ENCODE measurements around the gene FOLR1. TPM values are rescaled to one million over a fixed set of nuclear protein-coding genes. Genes with fewer than 3 reads are reported as not detected.
A peak's percentile ranks its signal among the peaks of the same experiment; 100 is the strongest.

The FOLR1 gene
- total RNA-seq, 1 donor from 2014 or later, result 1.2 TPM

DNA sequence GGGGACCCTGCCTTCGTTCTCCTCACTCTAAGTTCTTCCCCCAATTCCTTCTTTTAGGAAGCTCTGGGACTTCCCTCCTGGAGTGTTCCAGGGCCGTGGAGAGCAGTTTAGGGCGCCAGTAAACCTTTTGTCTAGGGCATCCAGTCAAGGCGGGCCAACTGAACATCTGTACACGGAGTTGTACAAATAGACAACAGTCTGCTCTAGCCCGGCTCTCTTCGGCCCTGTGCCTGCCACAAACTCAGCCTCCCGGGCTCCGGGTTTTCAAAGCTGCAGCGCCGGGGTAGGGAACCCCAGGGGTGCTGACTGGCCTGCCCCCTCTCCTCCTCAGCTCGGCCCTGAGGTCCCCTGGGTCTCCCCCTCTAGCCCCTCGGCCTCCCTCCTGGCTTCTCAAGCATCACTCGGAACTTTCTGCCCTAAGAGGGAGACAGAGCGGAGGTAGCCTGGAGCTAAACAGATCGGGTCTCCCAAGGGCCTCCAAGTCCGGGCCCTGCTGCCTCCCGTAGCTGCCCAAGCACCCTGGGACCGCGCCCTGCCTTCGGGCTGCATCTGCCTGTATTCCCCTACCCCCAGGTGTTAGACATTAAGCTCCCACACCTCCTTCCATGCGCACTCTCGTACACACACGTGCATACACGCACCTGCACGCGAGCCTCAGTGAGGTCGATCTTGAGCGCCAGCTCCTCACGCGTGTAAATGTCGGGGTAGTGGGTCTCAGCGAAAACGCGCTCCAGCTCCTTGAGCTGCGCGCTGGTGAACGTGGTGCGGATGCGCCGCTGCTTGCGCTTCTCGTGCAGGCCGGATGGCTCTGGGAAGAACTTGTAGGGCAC lies 48.7 kb downstream of the FOLR1 start:
- DNase-seq (ENCODE audit: missing footprints) (peak; percentile 66), ATAC-seq (peak; percentile 12)
- intact Hi-C loops (cut with DNase I), result loop anchor here (5.0 kb wide), 1 partner anchor 192 kb away; the partner anchor contains the start of gene CLPB

DNA sequence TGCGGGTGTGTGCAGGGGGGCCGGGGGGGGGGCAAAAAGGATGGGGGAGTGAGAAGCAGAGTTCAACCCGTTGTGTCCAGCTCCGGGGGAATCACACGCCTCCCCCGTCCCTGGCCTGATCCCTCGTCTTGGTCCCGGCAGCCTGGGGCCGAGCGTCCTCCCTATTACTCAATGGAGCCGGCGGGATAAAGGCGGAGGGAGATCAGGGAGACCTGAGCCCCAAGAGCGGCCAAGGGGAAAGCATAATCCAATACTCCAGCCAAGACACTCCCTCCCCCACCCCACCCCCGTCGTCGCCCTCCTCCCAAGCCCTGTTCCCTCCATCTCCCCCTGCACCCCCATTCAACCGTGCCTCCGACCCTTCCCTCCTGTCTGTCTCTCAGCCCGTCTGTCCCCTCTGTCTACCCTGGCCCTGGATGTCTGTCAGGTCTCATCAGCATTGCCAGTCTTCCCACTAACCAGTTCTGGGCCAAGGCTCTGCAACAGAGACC lies 49.4 kb downstream of the FOLR1 start:
- no peak for ATAC-seq
- DNase-seq (ENCODE audit: missing footprints), result no peak
- intact Hi-C loops (cut with DNase I), result loop anchor here (5.0 kb wide), 1 partner anchor 191 kb away; the partner anchor contains the start of gene CLPB

DNA sequence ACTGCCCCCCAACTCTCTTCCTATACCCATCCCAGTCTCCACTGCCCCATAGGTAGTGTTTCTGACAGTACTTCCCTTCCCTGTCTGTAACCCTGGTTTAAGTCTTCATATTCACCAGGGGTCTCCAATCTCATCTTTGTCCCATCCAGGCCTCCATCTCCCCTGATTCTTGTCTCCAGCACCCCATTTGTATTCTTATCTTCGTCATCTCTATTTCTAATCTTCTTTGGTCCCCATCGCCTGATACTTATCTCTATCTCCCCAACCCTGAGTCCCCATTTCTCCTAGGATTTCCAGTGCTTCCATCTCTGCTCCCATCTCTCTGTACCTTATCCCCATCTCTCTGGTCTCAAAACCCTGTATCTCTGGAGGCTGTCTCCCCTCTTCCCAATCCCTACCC lies 50.2 kb downstream of the FOLR1 start:
- no peak for DNase-seq (ENCODE audit: missing footprints)
- intact Hi-C loops (cut with DNase I), result loop anchor here (5.0 kb wide), 1 partner anchor 190 kb away; the partner anchor contains the start of gene CLPB
- no peak for ATAC-seq

DNA sequence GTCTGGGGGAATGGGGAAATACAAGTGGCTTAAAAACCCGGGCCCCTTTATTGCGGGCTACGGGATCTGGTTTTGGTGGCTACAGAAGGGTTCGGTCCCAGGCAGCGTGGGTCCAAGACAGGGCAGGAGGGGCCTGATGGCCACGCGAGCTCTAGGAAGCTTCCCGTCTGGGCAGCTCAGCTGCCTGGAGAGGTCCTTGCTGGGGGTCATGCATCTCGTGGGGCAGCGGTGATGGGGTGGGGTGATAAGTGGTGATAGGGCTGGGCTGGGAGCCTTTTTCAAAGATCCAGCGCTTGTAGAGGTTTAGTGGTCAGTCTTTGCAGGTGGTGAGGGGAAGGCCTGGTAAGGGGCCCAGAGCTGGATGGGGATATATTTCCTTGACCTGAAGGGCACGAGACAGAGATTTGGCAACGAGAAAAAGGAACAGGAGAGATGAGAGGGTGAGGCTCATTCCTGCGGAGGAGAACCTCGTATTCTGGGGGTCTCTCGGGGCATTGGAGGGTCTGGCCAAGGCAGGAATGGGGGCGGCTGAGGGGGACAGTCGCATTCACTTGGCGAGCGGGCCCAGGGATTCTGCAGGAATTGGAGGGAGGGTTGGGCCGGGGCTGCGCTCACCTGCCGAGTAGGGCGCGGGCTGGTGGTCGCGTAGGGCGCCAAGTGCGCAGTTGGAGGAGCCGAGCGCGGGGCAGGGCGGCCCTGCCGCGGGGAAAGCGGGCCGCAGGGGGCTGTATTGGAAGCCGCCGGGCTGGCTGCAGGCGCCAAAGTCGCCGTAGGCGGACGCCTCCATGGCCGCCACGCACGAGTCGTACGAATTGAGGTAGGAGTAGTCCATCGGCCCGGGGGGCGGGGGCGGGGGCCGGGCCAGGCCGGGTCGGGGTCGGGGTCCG lies 51.5 kb downstream of the FOLR1 start:
- intact Hi-C loops (cut with DNase I), result loop anchor here (5.0 kb wide), 1 partner anchor 189 kb away; the partner anchor contains the start of gene CLPB

DNA sequence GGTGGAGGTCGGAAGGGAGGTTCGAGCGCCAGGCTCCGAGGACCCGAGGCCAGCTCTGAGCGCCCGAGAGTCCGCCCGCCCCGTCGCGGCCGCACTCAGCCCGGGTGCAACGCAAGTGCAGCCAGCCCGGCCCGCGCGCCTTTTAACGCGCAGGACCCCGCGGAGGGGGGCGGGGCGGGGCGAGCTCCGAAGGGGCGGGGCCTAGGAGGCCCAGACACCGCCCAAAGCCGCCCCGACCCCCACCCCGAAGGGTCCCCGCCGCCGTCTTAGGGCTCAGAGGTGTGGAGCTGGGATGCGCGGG lies 52.1 kb downstream of the FOLR1 start, which contains the start of gene PHOX2A:
Gene PHOX2A, minus strand, starts transcription at position 117 of the 301 bp plus-strand sequence. CDS start 172 bp downstream, outside the sequence.
- intact Hi-C loops (cut with DNase I), result loop anchor here (5.0 kb wide), 1 partner anchor 188 kb away; the partner anchor contains the start of gene CLPB
- DNase-seq (ENCODE audit: missing footprints), result no peak
- no peak for ATAC-seq

More for the DNA sequence above, 51.5 kb downstream of the FOLR1 start:
- ATAC-seq (no peak), DNase-seq (ENCODE audit: missing footprints) (no peak)

DNA sequence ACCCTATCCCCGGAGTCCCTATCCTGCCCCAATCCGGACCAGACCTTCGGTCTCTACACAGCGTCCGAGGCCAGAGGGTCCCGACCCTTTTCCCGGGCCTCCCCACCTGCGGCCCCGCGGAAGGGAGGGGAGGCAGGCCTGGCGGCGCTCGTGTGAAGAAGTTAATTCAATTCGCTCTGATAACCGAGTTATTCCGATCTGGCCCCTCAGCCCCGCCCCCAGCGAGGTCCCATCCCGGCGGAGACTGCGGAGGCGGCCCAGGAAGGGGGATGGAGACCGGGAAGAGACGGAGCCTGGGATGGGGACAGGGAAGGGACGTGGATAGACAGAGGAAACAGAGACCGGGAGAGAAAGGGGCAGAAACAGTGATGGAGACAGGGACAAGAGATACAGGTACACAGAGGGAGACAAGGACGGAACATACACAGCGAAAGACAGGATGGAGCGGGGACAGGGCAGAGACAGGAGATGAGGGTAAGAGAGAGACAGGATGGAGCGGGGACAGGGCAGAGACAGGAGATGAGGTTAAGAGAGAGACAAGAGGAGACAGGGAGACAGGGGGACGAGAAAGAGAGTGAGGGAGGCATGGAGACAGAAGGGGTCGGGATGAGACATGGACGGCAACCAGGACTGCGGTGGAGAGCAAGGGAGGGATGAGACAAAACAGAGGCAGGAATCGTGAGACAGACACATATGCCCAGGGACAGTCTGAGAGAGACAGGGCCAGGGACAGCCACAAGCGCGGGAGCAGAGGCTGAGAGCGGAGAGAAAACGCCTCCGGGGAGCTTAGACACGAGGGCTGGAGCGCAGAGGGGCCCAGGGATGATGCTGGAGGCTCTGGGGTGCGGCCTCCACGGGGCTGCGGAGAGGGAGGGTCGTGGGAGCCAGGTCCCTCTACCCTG lies 52.7 kb downstream of the FOLR1 start:
- DNase-seq (ENCODE audit: missing footprints) (no peak), ATAC-seq (no peak)
- intact Hi-C loops (cut with DNase I), result loop anchor here (5.0 kb wide), 1 partner anchor 188 kb away; the partner anchor contains the start of gene CLPB

DNA sequence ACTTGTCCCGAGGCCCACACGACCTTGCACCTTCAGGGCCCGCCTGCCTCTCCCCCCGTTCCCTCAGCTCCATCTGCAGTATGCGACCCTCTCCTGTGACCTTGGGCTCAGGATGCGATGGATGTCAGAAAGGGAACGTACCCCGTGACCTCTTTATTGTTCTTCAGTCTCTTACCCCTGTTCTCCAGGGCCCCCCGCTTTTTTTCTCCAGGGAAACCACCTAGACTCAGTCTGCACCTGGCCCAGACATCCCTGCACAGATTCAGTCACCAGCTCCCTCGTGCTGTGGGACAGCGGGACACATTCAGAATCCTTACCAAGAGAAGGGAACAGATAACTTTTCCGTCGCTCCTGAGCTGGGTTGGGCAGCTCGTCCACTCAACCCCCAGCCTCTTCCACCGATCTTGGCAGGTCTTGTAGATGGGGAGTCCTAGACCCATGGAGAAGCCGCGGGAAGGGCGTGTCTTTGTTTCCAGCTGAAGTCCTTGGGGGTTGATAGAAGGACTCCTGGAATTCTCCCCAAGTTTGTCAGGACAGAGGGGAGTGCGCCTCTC lies 53.4 kb downstream of the FOLR1 start:
- DNase-seq (ENCODE audit: missing footprints) (no peak), ATAC-seq (no peak)
- intact Hi-C loops (cut with DNase I), result no loop called here

Other genes with a start within 250 kb of the FOLR1 start
- gene IL18BP, start 193.2 kb upstream of the FOLR1 start, total RNA-seq, result 5.1 TPM
- gene NUMA1, start 111.6 kb upstream of the FOLR1 start, total RNA-seq, result 81.3 TPM
- 3.7 TPM for gene LRRC51, start 111.3 kb upstream of the FOLR1 start, total RNA-seq
- gene LAMTOR1, start 88.8 kb upstream of the FOLR1 start, total RNA-seq, result 80.3 TPM
- gene TOMT, start 86.2 kb upstream of the FOLR1 start, total RNA-seq, result not detected
- 46.1 TPM for gene ANAPC15, start 79.4 kb upstream of the FOLR1 start, total RNA-seq
- 1.7 TPM for gene FOLR3, start 56.4 kb upstream of the FOLR1 start, total RNA-seq
- 33.1 TPM for gene FOLR2, start 24.7 kb downstream of the FOLR1 start, total RNA-seq
- gene INPPL1, start 32.6 kb downstream of the FOLR1 start, total RNA-seq, result 130 TPM
- gene PHOX2A, start 52.0 kb downstream of the FOLR1 start, total RNA-seq, result not detected
- gene CLPB, start 242.4 kb downstream of the FOLR1 start, total RNA-seq, result 17.7 TPM

All from Right ventricle myocardium inferior (tissue), 1 donor.